Stomach (tissue), 9 donors: Measurements from ENCODE around the gene IGFALS. TPM values are rescaled to one million over a fixed set of nuclear protein-coding genes. Genes with fewer than 3 reads are reported as not detected.

Experiments used
- DNase-seq, 2 donors: peaks; one replicate each; pipeline versions ENCODE4 v3.0.0 to v3.0.0-alpha.2; 2013 to 2019
- H3K27ac ChIP-seq, 5 donors: fragments of 200-600 bp in 4 of 5; sonication (generic) in 4 of 5; one replicate each; pipeline ENCODE4 v1.5.1; 2013 to 2019; ENCODE audit warnings: mild to moderate bottlenecking in 1 of 5, moderate library complexity in 1 of 5
- H3K27me3 ChIP-seq, 3 donors: fragments of 200-600 bp; sonication (generic); one replicate each; pipeline ENCODE4 v1.5.1; 2017 to 2019; ENCODE audit warnings: mixed run types in 1 of 3
- H3K36me3 ChIP-seq, 4 donors: fragments of 200-600 bp; sonication (generic); 1 replicate in 3 of 4; 2 replicates in 1 of 4; pipeline ENCODE4 v1.5.1; 2016 to 2019
- H3K4me1 ChIP-seq, 4 donors: fragments of 200-600 bp; sonication (generic); one replicate each; pipeline ENCODE4 v1.5.1; 2016 to 2019
- H3K4me3 ChIP-seq, 4 donors: fragments of 200-600 bp; sonication (generic) in 3 of 4; one replicate each; pipeline ENCODE4 v1.5.1; 2016 to 2019; ENCODE audit warnings: mild to moderate bottlenecking in 1 of 4
- H3K9me3 ChIP-seq, 4 donors: fragments of 200-600 bp; sonication (generic); one replicate each; pipeline ENCODE4 v1.5.1; 2016 to 2019
- CTCF ChIP-seq, 7 experiments: fragments of 450-650 bp in 4 of 7; fragments of 200-600 bp in 3 of 7; sonication (generic) in 3 of 7; IDR thresholded peaks; one replicate each; pipeline ENCODE4 v1.5.1; 2016 to 2019; ENCODE audit warnings: antibody characterized with exemption in 7 of 7, control low read depth in 2 of 7, mild to moderate bottlenecking in 1 of 7
- EP300 ChIP-seq: sonication (generic); formaldehyde crosslinking; IDR thresholded peaks from one replicate; pipeline ENCODE4 v1.6.1; 2017; ENCODE audit warnings: antibody characterized with exemption
- POLR2A ChIP-seq, 4 donors: fragments of 450-650 bp; IDR thresholded peaks; one replicate each; pipeline ENCODE4 v1.6.1; 2016; ENCODE audit warnings: antibody characterized with exemption in 4 of 4, control low read depth in 2 of 4, mild to moderate bottlenecking in 1 of 4, moderate library complexity in 1 of 4
- POLR2AphosphoS5 ChIP-seq, 3 donors: sonication (generic); formaldehyde crosslinking; IDR thresholded peaks; one replicate each; pipeline ENCODE4 v1.6.1; 2016; ENCODE audit warnings: antibody characterized with exemption in 3 of 3
- WGBS, 5 donors: extraction: QIAGEN DNeasy Blood & Tissue Kit in 3 of 5; methylation state at CpG; one replicate each; pipeline versions ENCODE4 v1.1.5 to v1.1.7; 2013 to 2018; 5-methylcytosine and 5-hydroxymethylcytosine counted together
- intact Hi-C: fragments of 100-400 bp; cut with DNase I; formaldehyde crosslinking; loops from one replicate; pipeline ENCODE4 v1.15.1; 2023; ENCODE audit warnings: low total_unique reads
- polyA plus RNA-seq, 3 donors: library from polyadenylated mRNA; stranded (reverse); fragments of 200-250 nt; gene quantifications; one replicate each; pipeline ENCODE4 v1.2.3, GENCODE V29; 2013
- total RNA-seq, 5 donors: library from RNA; depleted of rRNA; stranded (reverse); fragments of >200 nt; gene quantifications; one replicate each; pipeline versions ENCODE4 v1.1.0 to v1.2.3, GENCODE V29; 2014 to 2016
- donor health status: healthy with polysubstance abuse.
- donor health status: Bipolar disorder and iron deficiency.
- donor health status: healthy.

The IGFALS gene
- total and polyA plus RNA-seq, 8 donors: 2.4 to 24.6 (median 7.1) TPM; not detected in 1

- no peak overlapping the region for H3K27ac ChIP-seq
- H3K36me3 ChIP-seq: peaks cover 72 to 92% (median 90%) of the 10 kb centered on the region in 4 donors
- H3K4me1 ChIP-seq: peaks cover 12 to 44% (median 24%) of the 10 kb centered on the region in 4 donors
- DNase-seq: no peak
- H3K4me3 ChIP-seq: no peak overlapping the region
- no peak for TF ChIP-seq POLR2A (IDR thresholded peaks at IDR 0.05)
- TF ChIP-seq EP300: no peak
- TF ChIP-seq POLR2AphosphoS5 (IDR thresholded peaks at IDR 0.05): no peak
- no peak for TF ChIP-seq CTCF (IDR thresholded peaks at IDR 0.05)
- intact Hi-C loops: no loop called here
- WGBS, 5 donors: 88 to 95% (median 93%) methylated on average over 7 to 22 of the region's 22 CpGs
- H3K9me3 ChIP-seq: no peaks in the 10 kb centered on the region
- no peaks in the 10 kb centered on the region for H3K27me3 ChIP-seq
Observed at GRCh38 chr16:1765826-1766225, 27.7 kb downstream of the IGFALS start.

DNA sequence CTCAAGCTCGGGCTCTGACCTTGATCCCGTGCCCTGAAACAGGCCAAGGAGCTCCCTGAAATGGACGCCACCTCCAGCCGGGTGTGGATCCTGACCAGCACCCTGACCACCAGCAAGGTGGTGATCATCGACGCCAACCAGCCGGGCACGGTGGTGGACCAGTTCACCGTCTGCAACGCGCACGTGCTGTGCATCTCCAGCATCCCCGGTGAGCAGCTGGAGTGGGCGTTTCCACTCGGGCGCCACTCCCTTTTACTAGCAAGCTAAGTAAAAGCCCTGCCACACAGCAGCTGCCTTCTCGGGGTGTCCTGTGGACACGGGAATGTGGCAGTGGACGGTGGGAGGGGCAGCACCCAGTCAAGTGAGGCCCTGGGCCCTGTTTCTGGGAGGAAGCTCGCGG, 28.5 kb downstream of the IGFALS start:
- no peak for DNase-seq
- Histone ChIP-seq H3K9me3 (no peaks in the 10 kb centered on the region), H3K27ac (no peak overlapping the region), H3K27me3 (no peaks in the 10 kb centered on the region), H3K4me1 (peaks cover 4 to 35% (median 15%) of the 10 kb centered on the region in 4 donors), H3K4me3 (no peak overlapping the region), H3K36me3 (peaks cover 79 to 100% (median 98%) of the 10 kb centered on the region in 4 donors)
- no peak for TF ChIP-seq EP300
- TF ChIP-seq CTCF (IDR thresholded peaks at IDR 0.05): no peak
- TF ChIP-seq POLR2AphosphoS5 (IDR thresholded peaks at IDR 0.05): no peak
- no peak for TF ChIP-seq POLR2A (IDR thresholded peaks at IDR 0.05)
- intact Hi-C loops: no loop called here
- WGBS, 5 donors: 89 to 94% (median 91%) methylated on average over 9 to 21 of the region's 21 CpGs

DNA sequence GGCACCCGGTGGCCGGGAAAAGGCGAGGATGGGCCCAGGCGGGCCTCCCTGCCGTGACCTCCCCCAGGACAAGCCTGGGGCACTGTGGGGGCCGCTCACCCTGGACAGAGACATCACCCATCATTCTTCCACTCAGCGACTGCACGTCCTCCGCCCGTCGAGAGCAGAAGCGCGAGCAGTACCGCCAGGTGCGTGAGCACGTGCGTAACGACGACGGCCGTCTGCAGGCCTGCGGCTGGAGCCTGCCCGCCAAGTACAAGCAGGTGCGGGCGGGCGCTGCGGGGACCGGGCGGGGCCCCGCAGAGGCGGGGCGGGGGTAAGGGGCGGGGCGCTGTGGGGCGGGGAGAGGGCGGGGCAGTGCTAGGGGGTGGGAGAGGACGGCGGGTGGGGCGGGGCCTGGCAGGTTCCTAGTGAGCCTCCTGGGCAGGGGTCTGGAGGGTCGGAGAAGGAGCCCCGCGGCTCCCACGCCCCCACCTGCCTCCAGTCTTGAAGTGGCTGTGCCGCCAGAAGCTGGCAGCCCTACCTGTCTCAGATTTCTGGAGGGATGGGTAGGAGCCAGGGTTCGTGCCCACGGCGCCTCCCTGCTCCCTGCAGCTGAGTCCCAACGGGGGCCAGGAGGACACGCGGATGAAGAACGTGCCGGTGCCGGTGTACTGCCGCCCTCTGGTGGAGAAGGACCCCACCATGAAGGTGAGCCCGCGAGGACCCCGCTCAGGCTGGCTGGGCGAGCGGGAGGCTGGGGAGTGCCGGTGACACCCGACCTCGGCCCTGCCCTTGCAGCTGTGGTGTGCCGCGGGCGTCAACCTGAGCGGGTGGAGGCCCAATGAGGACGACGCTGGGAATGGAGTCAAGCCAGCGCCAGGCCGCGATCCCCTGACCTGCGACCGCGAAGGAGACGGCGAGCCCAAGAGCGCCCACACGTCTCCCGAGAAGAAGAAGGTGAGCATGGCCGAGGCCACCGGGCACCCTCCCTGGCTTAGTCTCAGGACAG, 29.7 kb downstream of the IGFALS start:
- intact Hi-C loops: no loop called here
- no peaks in the 10 kb centered on the region for H3K27me3 ChIP-seq
- peaks cover 0 to 24% (median 8%) of the 10 kb centered on the region in 4 donors for H3K4me1 ChIP-seq
- H3K36me3 ChIP-seq: peaks cover 81 to 100% (median 100%) of the 10 kb centered on the region in 4 donors
- H3K4me3 ChIP-seq: no peak overlapping the region
- DNase-seq: peak in 1 of 2 donors; percentile 75
- TF ChIP-seq POLR2AphosphoS5 (IDR thresholded peaks at IDR 0.05): no peak
- no peak for TF ChIP-seq POLR2A (IDR thresholded peaks at IDR 0.05)
- TF ChIP-seq CTCF (IDR thresholded peaks at IDR 0.05): peak in 1 of 7 experiments; percentile 18
- WGBS, 5 donors: 68 to 75% (median 72%) methylated on average over 30 to 81 of the region's 81 CpGs
- no peaks in the 10 kb centered on the region for H3K9me3 ChIP-seq
- no peak overlapping the region for H3K27ac ChIP-seq

DNA sequence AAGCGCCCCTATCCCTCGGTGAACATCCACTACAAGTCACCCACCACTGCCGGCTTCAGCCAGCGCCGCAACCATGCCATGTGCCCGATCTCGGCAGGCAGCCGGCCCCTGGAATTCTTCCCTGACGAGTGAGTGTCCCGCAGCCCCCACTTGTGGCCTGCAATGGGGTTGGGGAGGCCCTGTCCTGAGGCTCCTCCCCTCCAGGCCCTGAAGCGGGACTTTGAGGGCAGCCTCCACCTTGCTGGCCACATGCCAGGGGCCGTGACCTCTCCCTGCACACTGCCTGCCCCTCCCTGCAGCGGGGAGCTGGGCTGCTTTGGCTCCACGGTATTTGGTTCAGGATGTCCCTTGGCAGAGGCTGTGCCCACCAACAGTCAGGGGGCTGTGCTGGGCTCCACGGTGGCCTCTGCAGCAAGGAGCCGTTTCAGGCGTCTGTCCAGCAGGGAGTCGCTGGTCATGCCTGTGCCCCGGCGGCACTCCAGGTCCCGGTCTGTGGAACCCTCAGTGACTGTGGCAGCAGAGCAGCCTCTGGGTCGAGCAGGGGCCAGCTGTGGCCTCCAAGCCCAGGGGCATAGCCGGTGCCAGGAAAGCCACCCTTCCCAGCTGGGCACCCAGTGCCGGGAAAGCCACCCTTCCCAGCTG, 30.5 kb downstream of the IGFALS start:
- no peaks in the 10 kb centered on the region for H3K9me3 ChIP-seq
- no peak overlapping the region for H3K4me3 ChIP-seq
- peaks cover 73 to 100% (median 100%) of the 10 kb centered on the region in 4 donors for H3K36me3 ChIP-seq
- WGBS, 5 donors: 61 to 85% (median 72%) methylated on average over 11 to 24 of the region's 24 CpGs
- no peak overlapping the region for H3K27ac ChIP-seq
- H3K4me1 ChIP-seq: peaks cover 0 to 20% (median 6%) of the 10 kb centered on the region in 4 donors
- TF ChIP-seq EP300: no peak
- TF ChIP-seq POLR2A (IDR thresholded peaks at IDR 0.05): no peak
- TF ChIP-seq POLR2AphosphoS5 (IDR thresholded peaks at IDR 0.05): no peak
- no peak for TF ChIP-seq CTCF (IDR thresholded peaks at IDR 0.05)
- H3K27me3 ChIP-seq: no peaks in the 10 kb centered on the region
- intact Hi-C loops: no loop called here
- peak; percentile 42 to 48 for DNase-seq
